ENCODE measurements around the gene EGLN1.

DNA sequence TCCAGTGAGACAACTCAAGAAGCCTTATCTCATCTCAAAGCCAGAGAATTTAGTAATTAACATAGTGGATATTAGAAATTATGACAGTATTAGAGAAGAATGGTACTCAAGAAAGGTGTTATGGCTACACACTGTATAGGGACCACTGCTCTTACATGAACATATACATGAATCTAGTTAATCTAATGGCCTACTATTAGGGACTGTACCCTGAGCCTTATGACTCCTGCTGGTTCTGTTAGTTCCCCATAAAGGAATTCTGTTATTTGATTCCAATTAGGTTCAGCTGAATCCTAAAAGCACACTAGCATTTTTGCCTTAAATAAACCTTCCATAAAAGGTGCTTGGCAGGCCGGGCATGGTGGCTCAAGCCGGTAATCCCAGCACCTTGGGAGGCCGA is 39.7 kb downstream of the EGLN1 start:
- TF ChIP-seq POLR2AphosphoS5 (IDR thresholded peaks at IDR 0.05) (no peak), POLR2A (IDR thresholded peaks at IDR 0.05) (no peak)
- TF ChIP-seq, protein P1, sequence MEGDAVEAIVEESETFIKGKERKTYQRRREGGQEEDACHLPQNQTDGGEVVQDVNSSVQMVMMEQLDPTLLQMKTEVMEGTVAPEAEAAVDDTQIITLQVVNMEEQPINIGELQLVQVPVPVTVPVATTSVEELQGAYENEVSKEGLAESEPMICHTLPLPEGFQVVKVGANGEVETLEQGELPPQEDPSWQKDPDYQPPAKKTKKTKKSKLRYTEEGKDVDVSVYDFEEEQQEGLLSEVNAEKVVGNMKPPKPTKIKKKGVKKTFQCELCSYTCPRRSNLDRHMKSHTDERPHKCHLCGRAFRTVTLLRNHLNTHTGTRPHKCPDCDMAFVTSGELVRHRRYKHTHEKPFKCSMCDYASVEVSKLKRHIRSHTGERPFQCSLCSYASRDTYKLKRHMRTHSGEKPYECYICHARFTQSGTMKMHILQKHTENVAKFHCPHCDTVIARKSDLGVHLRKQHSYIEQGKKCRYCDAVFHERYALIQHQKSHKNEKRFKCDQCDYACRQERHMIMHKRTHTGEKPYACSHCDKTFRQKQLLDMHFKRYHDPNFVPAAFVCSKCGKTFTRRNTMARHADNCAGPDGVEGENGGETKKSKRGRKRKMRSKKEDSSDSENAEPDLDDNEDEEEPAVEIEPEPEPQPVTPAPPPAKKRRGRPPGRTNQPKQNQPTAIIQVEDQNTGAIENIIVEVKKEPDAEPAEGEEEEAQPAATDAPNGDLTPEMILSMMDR (IDR thresholded peaks at IDR 0.05), result no peak

All from gastroesophageal sphincter (tissue), 3 donors.